HEK293 (cell line): ENCODE results near the gene CD101.
A peak's percentile ranks its signal among the peaks of the same experiment; 100 is the strongest.

ENCODE experiments used
- CTCF ChIA-PET: fragments of 350-600 bp; formaldehyde crosslinking; extraction: SDS; loops from one replicate; lab custom pipeline; 2021; ENCODE audit warnings: antibody characterized with exemption; lab: Yijun Ruan, JAX
- POLR2A ChIA-PET: fragments of 300-600 bp; formaldehyde crosslinking; extraction: SDS; loops from one replicate; lab custom pipeline; 2020; ENCODE audit warnings: antibody characterized with exemption, inconsistent platforms; lab: Yijun Ruan, JAX
- H3K27ac ChIP-seq: fragments of 200-500 bp; sonication (Bioruptor generic); 2 replicates; pipeline ENCODE4 v1.5.1; 2014; ENCODE audit warnings: low read depth, low read length, control low read depth, inconsistent platforms; ENCODE audit errors: extremely low read depth
- H3K36me3 ChIP-seq, 2 experiments: fragments of 200-500 bp in 1 of 2; sonication (Bioruptor generic) in 1 of 2; 1 replicate in 1 of 2; 2 replicates in 1 of 2; pipeline ENCODE4 v1.5.1; 2014 to 2017; ENCODE audit warnings: inconsistent platforms in 2 of 2, low read length in 2 of 2; ENCODE audit not compliant: control insufficient read depth in 2 of 2, insufficient read depth in 1 of 2
- H3K4me1 ChIP-seq: fragments of 200-500 bp; sonication (Bioruptor generic); 2 replicates; pipeline ENCODE4 v1.5.1; 2014; ENCODE audit warnings: mild to moderate bottlenecking, low read length, inconsistent platforms; ENCODE audit not compliant: control insufficient read depth, insufficient read depth
- H3K4me3 ChIP-seq: 2 replicates; pipeline ENCODE4 v1.5.1; 2011; ENCODE audit warnings: low read depth, mild to moderate bottlenecking, control low read depth, low read length, moderate library complexity
- H3K9me3 ChIP-seq: fragments of 200-500 bp; sonication (Bioruptor generic); 2 replicates; pipeline ENCODE4 v1.5.1; 2014; ENCODE audit warnings: low read depth, low read length, inconsistent platforms; ENCODE audit not compliant: control insufficient read depth, insufficient read depth
- AEBP2 ChIP-seq: fragments of 450-650 bp; formaldehyde crosslinking; IDR thresholded peaks from 2 replicates; pipeline ENCODE4 v1.5.1; 2016; ENCODE audit warnings: missing biosample characterization, missing genetic modification characterization, borderline replicate concordance
- BCL11B ChIP-seq: fragments of 450-650 bp; formaldehyde crosslinking; IDR thresholded peaks from 2 replicates; pipeline ENCODE4 v1.5.1; 2016; ENCODE audit warnings: low read depth, missing biosample characterization, missing genetic modification characterization
- EGR2 ChIP-seq: fragments of 450-650 bp; formaldehyde crosslinking; IDR thresholded peaks from 2 replicates; pipeline ENCODE4 v1.5.1; 2016; ENCODE audit warnings: low read depth, missing biosample characterization, missing genetic modification characterization
- HOXD13 ChIP-seq: sonication (generic); formaldehyde crosslinking; IDR thresholded peaks from 2 replicates; pipeline ENCODE4 v1.8.0; 2022; ENCODE audit warnings: missing genetic modification reagents, borderline replicate concordance
- IKZF3 ChIP-seq: fragments of 450-650 bp; IDR thresholded peaks from 2 replicates; pipeline ENCODE4 v1.5.0; 2018; ENCODE audit warnings: missing biosample characterization, mild to moderate bottlenecking, missing genetic modification characterization, moderate library complexity
- KLF1 ChIP-seq: fragments of 450-650 bp; formaldehyde crosslinking; IDR thresholded peaks from 2 replicates; pipeline ENCODE4 v1.5.1; 2016; ENCODE audit warnings: missing biosample characterization, missing genetic modification characterization
- KLF17 ChIP-seq: fragments of 450-650 bp; formaldehyde crosslinking; IDR thresholded peaks from 2 replicates; pipeline ENCODE4 v1.5.1; 2016; ENCODE audit warnings: missing biosample characterization, missing genetic modification characterization
- MYNN ChIP-seq: fragments of 450-650 bp; formaldehyde crosslinking; IDR thresholded peaks from 2 replicates; pipeline ENCODE4 v1.5.1; 2016; ENCODE audit warnings: missing biosample characterization, missing genetic modification characterization, borderline replicate concordance
- PRDM10 ChIP-seq: fragments of 450-650 bp; formaldehyde crosslinking; IDR thresholded peaks from 2 replicates; pipeline ENCODE4 v1.5.1; 2016; ENCODE audit warnings: missing biosample characterization, missing genetic modification characterization
- SALL2 ChIP-seq: fragments of 450-650 bp; formaldehyde crosslinking; IDR thresholded peaks from 2 replicates; pipeline ENCODE4 v1.5.0; 2017; ENCODE audit warnings: missing biosample characterization, mild to moderate bottlenecking, missing genetic modification characterization, borderline replicate concordance
- SCRT2 ChIP-seq: fragments of 450-650 bp; formaldehyde crosslinking; IDR thresholded peaks from 2 replicates; pipeline ENCODE4 v1.5.1; 2016; ENCODE audit warnings: missing biosample characterization, missing genetic modification characterization
- SETDB1 ChIP-seq: IDR thresholded peaks from one replicate; pipeline ENCODE4 v1.6.1; 2017; ENCODE audit warnings: mild to moderate bottlenecking, low read length, moderate library complexity, mixed read lengths; ENCODE audit not compliant: insufficient read length
- ZBTB10 ChIP-seq: fragments of 450-650 bp; formaldehyde crosslinking; IDR thresholded peaks from 2 replicates; pipeline ENCODE4 v1.5.1; 2016; ENCODE audit warnings: missing biosample characterization, missing genetic modification characterization
- ZBTB48 ChIP-seq: fragments of 450-650 bp; formaldehyde crosslinking; IDR thresholded peaks from 2 replicates; pipeline ENCODE4 v1.5.1; 2016; ENCODE audit warnings: missing biosample characterization, missing genetic modification characterization
- ZBTB8A ChIP-seq: fragments of 450-650 bp; formaldehyde crosslinking; IDR thresholded peaks from 2 replicates; pipeline ENCODE4 v1.5.1; 2016; ENCODE audit warnings: missing biosample characterization, missing genetic modification characterization
- ZFHX2 ChIP-seq: fragments of 450-650 bp; formaldehyde crosslinking; conservative IDR thresholded peaks from 2 replicates; pipeline ENCODE4 v1.5.1; 2016; ENCODE audit warnings: missing biosample characterization, missing genetic modification characterization
- ZNF112 ChIP-seq: fragments of 450-650 bp; formaldehyde crosslinking; IDR thresholded peaks from 2 replicates; pipeline ENCODE4 v1.5.0; 2017; ENCODE audit warnings: missing biosample characterization, missing genetic modification characterization
- ZNF211 ChIP-seq: fragments of 450-650 bp; formaldehyde crosslinking; IDR thresholded peaks from 2 replicates; pipeline ENCODE4 v1.5.1; 2016; ENCODE audit warnings: low read depth, missing biosample characterization, missing genetic modification characterization
- ZNF350 ChIP-seq: fragments of 450-650 bp; formaldehyde crosslinking; IDR thresholded peaks from 2 replicates; pipeline ENCODE4 v1.5.0; 2017; ENCODE audit warnings: missing biosample characterization, mild to moderate bottlenecking, missing genetic modification characterization
- ZNF423 ChIP-seq: fragments of 450-650 bp; formaldehyde crosslinking; IDR thresholded peaks from 2 replicates; pipeline ENCODE4 v1.5.1; 2016; ENCODE audit warnings: missing biosample characterization, missing genetic modification characterization
- ZNF561 ChIP-seq: fragments of 450-650 bp; IDR thresholded peaks from 2 replicates; pipeline ENCODE4 v1.5.1; 2018; ENCODE audit warnings: missing biosample characterization, missing genetic modification characterization, borderline replicate concordance
- ZNF660 ChIP-seq: fragments of 450-650 bp; IDR thresholded peaks from 2 replicates; pipeline ENCODE4 v1.5.1; 2018; ENCODE audit warnings: missing biosample characterization, mild to moderate bottlenecking, missing genetic modification characterization
- ZNF776 ChIP-seq: fragments of 450-650 bp; formaldehyde crosslinking; IDR thresholded peaks from 2 replicates; pipeline ENCODE4 v1.5.0; 2017; ENCODE audit warnings: missing biosample characterization, missing genetic modification characterization, borderline replicate concordance
- ZSCAN23 ChIP-seq: fragments of 450-650 bp; formaldehyde crosslinking; IDR thresholded peaks from 2 replicates; pipeline ENCODE4 v1.5.1; 2016; ENCODE audit warnings: missing biosample characterization, missing genetic modification characterization
- ZSCAN30 ChIP-seq: fragments of 450-650 bp; IDR thresholded peaks from 2 replicates; pipeline ENCODE4 v1.5.1; 2018; ENCODE audit warnings: missing biosample characterization, mild to moderate bottlenecking, missing genetic modification characterization, moderate library complexity
- ZSCAN4 ChIP-seq: fragments of 450-650 bp; formaldehyde crosslinking; IDR thresholded peaks from 2 replicates; pipeline ENCODE4 v1.5.1; 2017; ENCODE audit warnings: missing biosample characterization, missing genetic modification characterization

The CD101 gene

GRCh38 chr1:117017648-117018047, 16.1 kb downstream of the CD101 start:
- Histone ChIP-seq H3K4me3 (no peak overlapping the region), H3K36me3 (no peaks in the 10 kb centered on the region), H3K4me1 (no peaks in the 10 kb centered on the region), H3K9me3 (no peaks in the 10 kb centered on the region), H3K27ac (no peak overlapping the region)
- POLR2A ChIA-PET = no interaction called here
- TF ChIP-seq ZSCAN30 (no peak), ZNF112 (no peak), EGR2 (tag by site-specific recombination) (peak; percentile 80), BCL11B (tag by site-specific recombination) (no peak), SCRT2 (tag by site-specific recombination) (no peak), ZBTB10 (no peak), ZFHX2 (tag by site-specific recombination) (peak; percentile 72)
- CTCF ChIA-PET = no interaction called here

- H3K9me3 ChIP-seq = no peaks in the 10 kb centered on the region
- POLR2A ChIA-PET = no interaction called here
- H3K4me3 ChIP-seq = no peak overlapping the region
- CTCF ChIA-PET = interaction anchor here (0.6 kb wide), 1 partner anchor 1884 kb away, joined by 3 read pairs; no protein-coding TSS in a partner anchor
- no peaks in the 10 kb centered on the region for H3K36me3 ChIP-seq
- TF ChIP-seq IKZF3 (tag by site-specific recombination) (no peak), HOXD13 (no peak), ZNF776 (no peak), ZNF660 (tag by site-specific recombination) (no peak), KLF17 (tag by site-specific recombination) (no peak), AEBP2 (tag by site-specific recombination) (no peak), ZBTB8A (no peak), KLF1 (tag by site-specific recombination) (no peak), PRDM10 (tag by site-specific recombination) (no peak), ZSCAN4 (tag by site-specific recombination) (no peak), MYNN (no peak), ZNF423 (tag by site-specific recombination) (no peak), SETDB1 (no peak), ZSCAN23 (no peak), ZBTB48 (tag by site-specific recombination) (no peak), ZNF350 (no peak), SALL2 (no peak), ZNF561 (tag by site-specific recombination) (no peak), ZNF211 (tag by site-specific recombination) (no peak)
- TF ChIP-seq, all 188 proteins: peak for 0
- Histone ChIP-seq H3K27ac (no peak overlapping the region), H3K4me1 (no peaks in the 10 kb centered on the region)
Observed at GRCh38 chr1:117020526-117021156, 19.1 kb downstream of the CD101 start.
